ENCODE results near the gene BRCC3. TPM values are rescaled to one million over a fixed set of nuclear protein-coding genes. Genes with fewer than 3 reads are reported as not detected.

BRCC3 gene
- polyA plus RNA-seq (2012; ENCODE audit: low read depth, missing spikeins) = 17.1 TPM

DNA sequence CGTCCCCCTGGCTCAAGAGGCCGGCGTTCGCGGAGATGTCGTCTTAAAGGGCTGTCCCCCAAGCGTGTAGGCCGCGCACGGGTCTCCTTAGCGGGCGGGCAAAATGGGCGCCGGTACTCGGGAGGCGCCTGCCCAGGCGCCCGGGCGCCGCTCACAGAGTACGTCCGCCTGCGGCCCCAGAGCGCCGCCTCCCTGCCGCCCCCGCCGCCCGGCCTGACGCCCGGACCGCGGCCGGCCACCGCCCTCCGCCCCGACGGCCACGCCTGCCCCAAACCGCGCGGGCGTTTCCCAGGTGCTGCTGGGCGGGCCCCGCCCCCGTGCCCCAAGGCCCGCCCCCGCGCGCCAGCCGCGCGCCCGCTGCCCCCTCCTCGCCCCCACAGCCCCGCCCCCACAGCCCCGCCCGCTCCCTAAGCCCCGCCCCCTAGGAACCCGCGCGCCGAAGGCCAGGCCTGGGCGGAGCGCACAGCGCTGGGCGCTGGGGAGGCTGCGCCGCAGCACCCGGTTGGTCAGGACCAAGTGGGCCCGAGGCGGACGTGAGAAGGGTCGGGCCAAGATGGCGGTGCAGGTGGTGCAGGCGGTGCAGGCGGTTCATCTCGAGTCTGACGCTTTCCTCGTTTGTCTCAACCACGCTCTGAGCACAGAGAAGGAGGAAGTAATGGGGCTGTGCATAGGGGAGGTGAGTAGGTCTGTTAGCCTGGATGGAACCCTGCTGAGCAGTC is at the start of gene BRCC3, which contains the start of the genes CMC4 and MTCP1:
TSS of gene BRCC3 (plus strand) at position 534 of the 719 bp plus-strand sequence. CDS start at position 554, 20 bp downstream.
TSS of gene CMC4 (minus strand) at position 162 of the 719 bp plus-strand sequence. CDS start 7,113 bp downstream, outside the sequence.
TSS of gene MTCP1 (minus strand) at position 162 of the 719 bp plus-strand sequence. CDS start 5,126 bp downstream, outside the sequence.
- TF ChIP-seq POU2F2 (IDR thresholded peaks at IDR 0.05; ENCODE audit: low read depth, low read length) = no peak
- TF ChIP-seq PAX5 (IDR thresholded peaks at IDR 0.05; ENCODE audit: insufficient read depth, low read length, severe bottlenecking) = no peak
- peak; percentile 63; the same call in 1 of the 2 replicates for TF ChIP-seq POLR2A (IDR thresholded peaks at IDR 0.05; ENCODE audit: low read depth, low read length)
- no peak for TF ChIP-seq SPI1 (IDR thresholded peaks at IDR 0.05; ENCODE audit: low read depth, low read length)
- peak; percentile 62 for TF ChIP-seq POLR2AphosphoS5 (IDR thresholded peaks at IDR 0.05; ENCODE audit: low read depth, low read length)
- TF ChIP-seq TAF1 (IDR thresholded peaks at IDR 0.05; ENCODE audit: low read depth, low read length) = peak; percentile 78; the same call in 1 of the 2 replicates
- peak; percentile 62 for DNase-seq (ENCODE audit: insufficient read length, low spot score)
- peak; percentile 92 for FAIRE-seq

DNA sequence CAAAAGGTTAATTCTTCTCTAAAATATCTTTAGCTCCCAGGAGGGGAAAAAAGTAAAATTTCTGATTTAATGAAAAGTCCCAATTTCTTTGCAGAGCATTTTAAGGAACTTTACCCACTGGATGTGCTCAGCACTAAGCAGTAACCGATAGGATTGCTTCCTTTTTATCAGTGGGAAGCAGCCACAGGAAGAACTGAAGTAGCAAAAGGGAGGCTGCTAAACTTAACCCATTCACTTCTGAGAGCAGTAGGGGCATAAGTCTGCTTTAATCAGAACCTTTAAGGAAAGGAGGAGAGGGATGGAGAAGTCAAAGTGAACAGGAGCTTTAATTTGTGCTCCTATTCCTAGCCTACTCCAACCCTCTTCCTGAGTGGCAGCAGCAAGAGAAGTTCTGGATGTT is 48.7 kb upstream of the BRCC3 start, which contains the start of gene F8:
TSS of gene F8 (minus strand) at position 139 of the 400 bp plus-strand sequence. CDS start 171 bp downstream, outside the sequence.
- DNase-seq (ENCODE audit: insufficient read length, low spot score) = no peak

DNA sequence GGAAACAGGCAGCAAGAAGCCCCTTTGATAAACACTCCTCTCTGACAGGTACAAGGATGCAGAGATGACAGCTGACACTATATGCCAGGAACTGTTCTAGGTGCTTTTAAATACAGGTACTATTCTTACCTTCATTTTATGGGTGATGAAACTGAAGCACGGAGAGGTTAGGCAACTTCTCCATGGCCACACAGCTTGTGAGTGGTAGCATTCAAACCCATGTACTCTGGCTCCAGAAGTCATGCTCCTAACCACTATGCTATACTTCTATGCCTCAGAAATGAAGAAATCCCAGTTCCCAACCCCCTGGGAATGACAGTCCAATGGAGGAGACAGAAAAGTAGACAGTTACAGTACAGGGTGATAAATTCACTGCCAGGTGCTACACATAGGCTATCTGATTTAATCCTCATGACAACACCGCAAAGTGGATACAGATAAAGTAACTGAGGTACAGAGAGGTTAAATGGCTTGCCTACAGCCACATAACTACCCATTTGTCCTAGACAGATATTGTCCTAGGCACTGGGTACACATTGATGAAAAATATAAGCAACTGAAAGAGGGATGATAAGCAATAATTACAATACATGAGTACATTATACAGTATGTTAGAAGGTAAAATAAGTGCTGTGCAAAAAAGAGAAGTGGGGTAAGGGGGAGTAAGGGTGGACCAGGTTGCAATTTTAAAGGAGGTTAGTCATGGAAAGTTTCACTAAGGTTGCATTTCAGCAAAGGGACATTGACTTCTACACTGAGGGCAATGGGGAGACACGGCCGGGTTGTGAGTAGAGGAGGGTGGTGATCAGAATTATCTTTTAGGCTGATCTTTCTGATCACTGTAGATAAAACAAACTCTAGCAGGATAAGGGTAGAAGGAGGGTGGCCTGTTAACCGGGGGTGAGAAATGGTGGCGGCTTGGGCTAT is 47.1 kb upstream of the BRCC3 start:
- TF ChIP-seq SPI1 (IDR thresholded peaks at IDR 0.05; ENCODE audit: low read depth, low read length) = peak; percentile 31; the same call in 1 of the 2 replicates
- TF ChIP-seq POLR2A (IDR thresholded peaks at IDR 0.05; ENCODE audit: low read depth, low read length) = no peak
- FAIRE-seq (no peak), DNase-seq (ENCODE audit: insufficient read length, low spot score) (no peak)

More for the DNA sequence above, 48.7 kb upstream of the BRCC3 start, which contains the start of gene F8:
- no peak for FAIRE-seq
- no peak for TF ChIP-seq SPI1 (IDR thresholded peaks at IDR 0.05; ENCODE audit: low read depth, low read length)
- no peak for TF ChIP-seq PAX5 (IDR thresholded peaks at IDR 0.05; ENCODE audit: insufficient read depth, low read length, severe bottlenecking)
- TF ChIP-seq POU2F2 (IDR thresholded peaks at IDR 0.05; ENCODE audit: low read depth, low read length) = no peak
- TF ChIP-seq POLR2AphosphoS5 (IDR thresholded peaks at IDR 0.05; ENCODE audit: low read depth, low read length) = no peak

DNA sequence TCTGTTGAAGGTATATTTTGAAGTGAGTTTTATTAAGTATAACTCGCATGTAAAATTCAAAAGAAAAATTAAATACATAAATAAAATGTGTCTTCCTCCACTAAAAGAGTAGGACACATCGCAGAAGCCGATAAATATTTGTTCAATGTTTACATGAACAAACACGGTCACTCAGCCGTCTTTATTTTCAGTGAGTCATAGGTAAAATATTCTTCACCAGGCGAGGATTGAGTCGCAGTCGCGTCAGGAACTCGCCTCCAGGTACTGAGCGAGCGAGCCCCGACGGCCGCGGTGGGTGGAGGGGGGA is 44.9 kb upstream of the BRCC3 start:
- FAIRE-seq (no peak), DNase-seq (ENCODE audit: insufficient read length, low spot score) (no peak)
- TF ChIP-seq SPI1 (IDR thresholded peaks at IDR 0.05; ENCODE audit: low read depth, low read length) (no peak), POLR2A (IDR thresholded peaks at IDR 0.05; ENCODE audit: low read depth, low read length) (no peak), POU2F2 (IDR thresholded peaks at IDR 0.05; ENCODE audit: low read depth, low read length) (no peak), TAF1 (IDR thresholded peaks at IDR 0.05; ENCODE audit: low read depth, low read length) (peak; percentile 38; the same call in 1 of the 2 replicates), PAX5 (IDR thresholded peaks at IDR 0.05; ENCODE audit: insufficient read depth, low read length, severe bottlenecking) (no peak), POLR2AphosphoS5 (IDR thresholded peaks at IDR 0.05; ENCODE audit: low read depth, low read length) (no peak)

DNA sequence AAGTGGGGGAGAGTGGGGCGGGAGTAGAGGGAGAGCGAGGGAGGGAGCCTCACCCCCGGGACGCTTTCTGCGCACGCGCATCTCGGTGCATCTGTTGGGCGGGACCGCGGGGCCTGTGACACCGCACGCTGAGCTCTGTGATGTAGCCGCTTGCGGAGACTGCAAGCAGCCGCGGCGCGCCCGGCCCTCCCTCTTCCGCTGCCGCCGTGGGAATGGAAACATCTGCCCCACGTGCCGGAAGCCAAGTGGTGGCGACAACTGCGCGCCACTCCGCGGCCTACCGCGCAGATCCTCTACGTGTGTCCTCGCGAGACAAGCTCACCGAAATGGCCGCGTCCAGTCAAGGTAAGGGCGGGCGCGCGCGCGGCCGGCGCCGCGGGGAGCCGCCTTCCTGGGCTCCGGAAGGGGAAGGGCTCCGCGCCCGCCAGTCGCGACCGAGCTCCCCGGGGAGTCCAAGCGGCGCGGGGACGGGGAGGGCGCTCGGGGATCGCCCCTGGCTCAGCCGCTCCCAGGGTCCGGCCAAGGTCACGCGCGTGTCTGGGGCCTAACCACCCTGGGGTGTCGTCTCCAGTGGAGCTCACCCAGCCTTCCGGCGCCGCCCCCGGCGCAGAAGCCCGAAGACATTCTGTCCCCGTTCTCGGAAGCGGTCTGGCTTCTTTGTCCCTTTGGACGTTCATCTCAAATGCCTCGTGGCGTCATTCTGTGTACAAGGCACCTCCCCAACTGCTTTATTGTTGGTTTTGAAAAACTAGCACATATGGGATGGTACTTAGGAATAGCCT is 44.4 kb upstream of the BRCC3 start, which contains the start of gene FUNDC2:
TSS of gene FUNDC2 (plus strand) at position 118 of the 782 bp plus-strand sequence. CDS start at position 213, 95 bp downstream.
- peak; percentile 35; the same call in 1 of the 2 replicates for TF ChIP-seq TAF1 (IDR thresholded peaks at IDR 0.05; ENCODE audit: low read depth, low read length)
- peak; percentile 70 for TF ChIP-seq POLR2A (IDR thresholded peaks at IDR 0.05; ENCODE audit: low read depth, low read length)
- TF ChIP-seq POU2F2 (IDR thresholded peaks at IDR 0.05; ENCODE audit: low read depth, low read length) = 0 out of 2 replicates have a peak, but pooled peaks have one; percentile 13
- TF ChIP-seq PAX5 (IDR thresholded peaks at IDR 0.05; ENCODE audit: insufficient read depth, low read length, severe bottlenecking) = no peak
- TF ChIP-seq POLR2AphosphoS5 (IDR thresholded peaks at IDR 0.05; ENCODE audit: low read depth, low read length) = 0 out of 2 replicates have a peak, but pooled peaks have one; percentile 49
- peak; percentile 100 for FAIRE-seq
- DNase-seq (ENCODE audit: insufficient read length, low spot score) = peak; percentile 56

DNA sequence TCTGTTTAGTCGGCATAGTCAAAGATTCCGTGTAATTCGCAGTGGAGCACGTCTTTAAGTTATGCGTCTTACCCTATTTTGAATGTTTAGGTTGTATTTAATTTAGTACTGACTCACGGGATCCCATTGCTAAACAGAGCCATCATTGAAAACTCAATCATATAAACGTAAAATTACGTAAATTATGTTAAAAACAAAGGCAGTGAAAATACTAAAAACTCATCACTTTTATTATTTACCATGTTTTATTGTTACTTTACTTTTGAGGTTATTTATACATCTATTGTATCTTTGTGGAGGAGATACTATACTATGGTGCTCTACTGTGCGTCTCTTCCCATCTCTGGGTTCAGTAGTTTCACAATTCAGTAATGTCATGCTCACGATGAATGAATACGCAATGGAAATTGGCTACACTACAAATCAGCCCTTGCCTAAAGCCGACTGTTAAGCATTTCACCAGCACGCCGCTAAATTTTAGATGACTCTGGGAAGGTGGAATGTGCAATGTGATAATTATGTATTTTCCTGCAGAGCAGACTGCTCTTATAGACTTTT is 43.7 kb upstream of the BRCC3 start:
- FAIRE-seq (peak; percentile 60), DNase-seq (ENCODE audit: insufficient read length, low spot score) (no peak)
- TF ChIP-seq PAX5 (IDR thresholded peaks at IDR 0.05; ENCODE audit: insufficient read depth, low read length, severe bottlenecking) (no peak), POLR2AphosphoS5 (IDR thresholded peaks at IDR 0.05; ENCODE audit: low read depth, low read length) (no peak), TAF1 (IDR thresholded peaks at IDR 0.05; ENCODE audit: low read depth, low read length) (no peak), POU2F2 (IDR thresholded peaks at IDR 0.05; ENCODE audit: low read depth, low read length) (no peak)

DNA sequence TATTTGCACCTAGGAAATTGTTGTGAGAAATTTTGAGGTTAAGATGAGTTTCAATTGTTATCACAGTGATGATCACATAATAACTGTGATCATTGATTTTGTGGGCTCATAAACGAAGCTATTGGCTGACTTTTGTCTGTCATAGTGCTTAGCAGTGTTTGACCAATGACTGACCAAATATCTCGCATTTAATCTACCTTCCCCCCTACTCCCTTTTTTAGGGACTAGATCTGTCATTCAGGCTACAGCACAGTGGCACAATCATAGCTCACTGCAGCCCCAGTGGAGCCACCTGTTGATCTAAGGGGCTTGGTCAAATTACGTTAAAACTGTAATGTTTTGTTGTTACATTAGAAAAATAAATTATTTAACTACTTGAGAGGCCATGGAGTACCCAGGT is 43.2 kb upstream of the BRCC3 start:
- no peak for DNase-seq (ENCODE audit: insufficient read length, low spot score)
- no peak for TF ChIP-seq SPI1 (IDR thresholded peaks at IDR 0.05; ENCODE audit: low read depth, low read length)
- TF ChIP-seq TAF1 (IDR thresholded peaks at IDR 0.05; ENCODE audit: low read depth, low read length) = peak; percentile 31; the same call in 1 of the 2 replicates
- no peak for TF ChIP-seq POLR2A (IDR thresholded peaks at IDR 0.05; ENCODE audit: low read depth, low read length)
- no peak for TF ChIP-seq POU2F2 (IDR thresholded peaks at IDR 0.05; ENCODE audit: low read depth, low read length)
- no peak for TF ChIP-seq PAX5 (IDR thresholded peaks at IDR 0.05; ENCODE audit: insufficient read depth, low read length, severe bottlenecking)
- FAIRE-seq = no peak

DNA sequence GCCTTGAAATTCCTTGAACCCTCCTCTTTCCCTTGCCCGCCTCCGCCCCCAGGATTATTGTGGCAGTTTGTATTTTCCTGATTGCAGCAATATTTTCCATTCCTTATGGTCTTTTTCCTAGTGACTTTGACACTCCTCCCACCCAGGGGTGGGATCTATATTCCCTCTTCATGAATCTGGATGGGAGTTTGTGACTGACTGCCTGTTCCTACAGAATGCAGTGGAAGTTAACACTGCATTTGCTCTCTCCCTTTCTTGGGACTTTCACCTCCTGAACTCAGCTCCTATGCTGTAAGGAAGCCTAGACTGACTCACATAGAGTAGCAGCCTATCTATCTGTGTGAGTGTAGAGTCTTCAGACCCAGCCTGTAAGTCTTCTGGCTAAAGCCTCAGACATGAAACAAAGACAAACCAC is 42.4 kb upstream of the BRCC3 start:
- DNase-seq (ENCODE audit: insufficient read length, low spot score) (no peak), FAIRE-seq (no peak)
- TF ChIP-seq POLR2AphosphoS5 (IDR thresholded peaks at IDR 0.05; ENCODE audit: low read depth, low read length) (no peak), SPI1 (IDR thresholded peaks at IDR 0.05; ENCODE audit: low read depth, low read length) (no peak), POU2F2 (IDR thresholded peaks at IDR 0.05; ENCODE audit: low read depth, low read length) (no peak), TAF1 (IDR thresholded peaks at IDR 0.05; ENCODE audit: low read depth, low read length) (no peak), PAX5 (IDR thresholded peaks at IDR 0.05; ENCODE audit: insufficient read depth, low read length, severe bottlenecking) (no peak), POLR2A (IDR thresholded peaks at IDR 0.05; ENCODE audit: low read depth, low read length) (no peak)

Measured in GM12891 (cell line).